HepG2 (cell line): ENCODE measurements around the gene SLC9B2. TPM values are rescaled to one million over a fixed set of nuclear protein-coding genes. Genes with fewer than 3 reads are reported as not detected.

Experiments used
- ATAC-seq: fragments of 200-7000 bp; cut with Tn5 transposase; 3 replicates; pipeline ENCODE4 v1.9.1; 2020; ENCODE audit warnings: mild to moderate bottlenecking, moderate library complexity
- BruUV-seq: library from RNA; stranded (reverse); fragments of 400-500 nt; replicated peaks from 2 replicates; lab custom pipeline; 2021; lab: Mats Ljungman, UMichigan
- CTCF ChIA-PET: fragments of 300-600 bp; formaldehyde crosslinking; extraction: SDS; loops from one replicate; lab custom pipeline; 2021; ENCODE audit warnings: low total read pairs, inconsistent platforms, low intra/inter-chr PET ratio; lab: Yijun Ruan, JAX
- POLR2A ChIA-PET: fragments of 350-600 bp; sonication (Branson Sonifier 250); formaldehyde crosslinking; loops from one replicate; lab custom pipeline; 2020; ENCODE audit warnings: antibody characterized with exemption, inconsistent platforms; lab: Yijun Ruan, JAX
- DNase-seq: peaks from one replicate; pipeline ENCODE4 v3.0.0-alpha.2; 2015; ENCODE audit warnings: low spot score
- FAIRE-seq: peaks from 3 replicates; lab custom pipeline; 2011; peaks lifted over from hg19 to GRCh38; lab: Jason Lieb, UNC
- H2AFZ ChIP-seq: one replicate; pipeline ENCODE4 v1.6.1; 2011; ENCODE audit warnings: low read length, inconsistent platforms
- H3K27ac ChIP-seq: fragments of 300-600 bp; 3 replicates; pipeline ENCODE4 v1.8.0; 2011; ENCODE audit warnings: mixed run types, mild to moderate bottlenecking, mixed read lengths, low read length, inconsistent platforms; ENCODE audit not compliant: insufficient read depth; ENCODE audit errors: extremely low read length
- H3K27me3 ChIP-seq, 2 experiments: fragments of 200-600 bp in 1 of 2; 2 replicates in 1 of 2; 3 replicates in 1 of 2; pipeline versions ENCODE4 v1.6.0 to v1.8.0; 2011; ENCODE audit warnings: low read length in 2 of 2, mild to moderate bottlenecking in 2 of 2, moderate library complexity in 2 of 2, inconsistent platforms in 1 of 2; ENCODE audit not compliant: insufficient read depth in 2 of 2, control insufficient read depth in 1 of 2
- H3K36me3 ChIP-seq, 2 experiments: fragments of 200-600 bp in 1 of 2; replicated peaks in 1 of 2; 2 replicates in 1 of 2; 3 replicates in 1 of 2; pipeline versions ENCODE4 v1.5.1 to v1.8.0; 2011; ENCODE audit warnings: low read length in 2 of 2, inconsistent platforms in 1 of 2; ENCODE audit not compliant: insufficient read depth in 2 of 2, control insufficient read depth in 1 of 2
- H3K4me1 ChIP-seq: 2 replicates; pipeline ENCODE4 v1.5.1; 2012; ENCODE audit warnings: low read length, inconsistent platforms; ENCODE audit not compliant: insufficient read depth
- H3K4me2 ChIP-seq: 2 replicates; pipeline ENCODE4 v1.6.0; 2011; ENCODE audit warnings: low read depth, low read length, inconsistent platforms
- H3K4me3 ChIP-seq, 3 experiments: fragments of 200-600 bp in 1 of 3; sonication (generic), shearing (Covaris generic) in 1 of 3; replicated peaks in 1 of 3; 2 replicates each; pipeline ENCODE4 v1.5.1; 2011 to 2016; ENCODE audit warnings: low read length in 3 of 3, inconsistent platforms in 2 of 3, low read depth in 2 of 3, mild to moderate bottlenecking in 2 of 3, control low read depth in 1 of 3, mixed read lengths in 1 of 3; ENCODE audit not compliant: insufficient read depth in 1 of 3
- H3K79me2 ChIP-seq: one replicate; pipeline ENCODE4 v1.6.1; 2011; ENCODE audit warnings: low read length, inconsistent platforms; ENCODE audit not compliant: insufficient read depth
- H3K9ac ChIP-seq: 2 replicates; pipeline ENCODE4 v1.6.0; 2011; ENCODE audit warnings: mild to moderate bottlenecking, low read depth, low read length, inconsistent platforms; ENCODE audit not compliant: insufficient read depth
- H3K9me3 ChIP-seq: 2 replicates; pipeline ENCODE4 v1.5.1; 2012; ENCODE audit warnings: mild to moderate bottlenecking, low read length
- H4K20me1 ChIP-seq: 2 replicates; pipeline ENCODE4 v1.6.0; 2011; ENCODE audit warnings: inconsistent platforms, mild to moderate bottlenecking, low read length, moderate library complexity; ENCODE audit not compliant: insufficient read depth
- AHR ChIP-seq: IDR thresholded peaks from 2 replicates; pipeline ENCODE4 v1.6.1; 2018; ENCODE audit warnings: missing genetic modification reagents, missing compliant biosample characterization
- ARHGAP35 ChIP-seq: sonication (generic); formaldehyde crosslinking; IDR thresholded peaks from 2 replicates; pipeline ENCODE4 v1.9.0; 2022; ENCODE audit warnings: mild to moderate bottlenecking, inconsistent platforms, moderate library complexity, missing genetic modification reagents, borderline replicate concordance
- HOXA5 ChIP-seq: sonication (generic); formaldehyde crosslinking; IDR thresholded peaks from 2 replicates; pipeline ENCODE4 v1.4.0; 2020; ENCODE audit warnings: missing genetic modification reagents
- KMT2B ChIP-seq: IDR thresholded peaks from 2 replicates; pipeline ENCODE4 v1.6.1; 2016; ENCODE audit warnings: missing genetic modification reagents, missing compliant biosample characterization
- MBD4 ChIP-seq: IDR thresholded peaks from 2 replicates; pipeline ENCODE4 v1.6.1; 2012; ENCODE audit warnings: low read length, inconsistent platforms, borderline replicate concordance
- NBN ChIP-seq: fragments of 450-650 bp; conservative IDR thresholded peaks from 2 replicates; pipeline ENCODE4 v1.6.1; 2017
- NR2F1 ChIP-seq, 2 experiments: fragments of 450-650 bp in 1 of 2; formaldehyde crosslinking in 1 of 2; IDR thresholded peaks; 2 replicates each; pipeline versions ENCODE4 v1.5.0 to v1.6.1; 2016 to 2020; ENCODE audit warnings: mild to moderate bottlenecking in 1 of 2, missing compliant biosample characterization in 1 of 2, missing genetic modification reagents in 1 of 2, moderate library complexity in 1 of 2
- PHF5A ChIP-seq: IDR thresholded peaks from one replicate; pipeline ENCODE4 v1.6.1; 2018; ENCODE audit warnings: low read depth, missing genetic modification reagents; ENCODE audit not compliant: unreplicated experiment
- TEAD2 ChIP-seq: sonication (generic); formaldehyde crosslinking; IDR thresholded peaks from 2 replicates; pipeline ENCODE4 v1.9.0; 2021; ENCODE audit warnings: missing genetic modification reagents
- TRAFD1 ChIP-seq: sonication (generic); formaldehyde crosslinking; IDR thresholded peaks from 2 replicates; pipeline ENCODE4 v1.5.1; 2020; ENCODE audit warnings: missing genetic modification reagents, mild to moderate bottlenecking, borderline replicate concordance
- ZNF101 ChIP-seq: sonication (generic); formaldehyde crosslinking; IDR thresholded peaks from 2 replicates; pipeline ENCODE4 v1.4.0; 2020; ENCODE audit warnings: mild to moderate bottlenecking, low read depth, missing genetic modification reagents, borderline replicate concordance
- ZNF17 ChIP-seq: sonication (generic); formaldehyde crosslinking; IDR thresholded peaks from 2 replicates; pipeline ENCODE4 v1.5.0; 2020; ENCODE audit warnings: mild to moderate bottlenecking, missing genetic modification reagents
- ZNF317 ChIP-seq: sonication (generic); formaldehyde crosslinking; IDR thresholded peaks from 2 replicates; pipeline ENCODE4 v1.5.0; 2020; ENCODE audit warnings: mild to moderate bottlenecking, missing genetic modification reagents
- ZNF562 ChIP-seq: sonication (generic); formaldehyde crosslinking; IDR thresholded peaks from 2 replicates; pipeline ENCODE4 v1.8.0; 2022; ENCODE audit warnings: missing genetic modification reagents, borderline replicate concordance
- WGBS: methylation state at CpG from one replicate; pipeline ENCODE4 v1.1.6; 2017; ENCODE audit warnings: low lambda C conversion rate; 5-methylcytosine and 5-hydroxymethylcytosine counted together
- in situ Hi-C: cut with HindIII; loops from 2 replicates; pipeline ENCODE4 v1.10.0; 2017; ENCODE audit warnings: low pct_unique_long_range_greater_than_20kb; ENCODE audit not compliant: extremely low pct_ligation_motif_present
- intact Hi-C: fragments of 100-400 bp; cut with micrococcal nuclease; formaldehyde crosslinking; loops from one replicate; pipeline ENCODE4 v1.10.0; 2022; ENCODE audit not compliant: unreplicated experiment
- polyA plus RNA-seq, 8 experiments: library from polyadenylated mRNA; depleted of rRNA in 3 of 8; stranded (reverse) in 7 of 8; unstranded in 1 of 8; fragments of >200 nt; fragmentation: Illumina TruSeq in 4 of 8; extraction: Trizol in 4 of 8; gene quantifications; 2 replicates each; pipeline versions ENCODE4 v1.2.1 to v1.2.3, GENCODE V29; 2011 to 2016; ENCODE audit warnings: low read depth in 4 of 8, missing spikeins in 1 of 8, mixed read lengths in 1 of 8; ENCODE audit not compliant: insufficient read depth in 1 of 8
- total RNA-seq, 5 experiments: library from RNA; depleted of rRNA; stranded (reverse); fragments of >200 nt; fragmentation: Illumina TruSeq; extraction: Trizol; gene quantifications; 2 replicates each; pipeline ENCODE4 v1.2.3, GENCODE V29; 2016; ENCODE audit warnings: low read depth in 1 of 5
- TF ChIP-seq, protein P1 (sequence below): IDR thresholded peaks from 2 replicates; pipeline ENCODE4 v1.6.1; 2012; ENCODE audit warnings: inconsistent platforms
- TF ChIP-seq, protein P2 (sequence below), 2 experiments: sonication (generic) in 1 of 2; formaldehyde crosslinking in 1 of 2; IDR thresholded peaks; 2 replicates each; pipeline versions ENCODE4 v1.5.1 to v1.6.1; 2011 to 2020; ENCODE audit warnings: borderline replicate concordance in 1 of 2, low read depth in 1 of 2, low read length in 1 of 2, mild to moderate bottlenecking in 1 of 2, missing genetic modification reagents in 1 of 2, moderate library complexity in 1 of 2

SLC9B2 gene
- total and polyA plus RNA-seq, 2 of the 13 experiments (the other 11 are each of a cell fraction or from before 2014, with no cell fraction given), result 23.5 to 38.5 TPM

GRCh38 chr4:103075894-103076746 lies 441 bp downstream of the SLC9B2 start (continued):
- TF ChIP-seq TEAD2 (CRISPR knock-in tag), result no peak
- TF ChIP-seq ARHGAP35 (CRISPR knock-in tag), result peak; percentile 69; the same call in 1 of the 2 replicates
- TF ChIP-seq NBN, result no peak
- no peak for TF ChIP-seq TRAFD1 (CRISPR knock-in tag)
- TF ChIP-seq, protein P1, sequence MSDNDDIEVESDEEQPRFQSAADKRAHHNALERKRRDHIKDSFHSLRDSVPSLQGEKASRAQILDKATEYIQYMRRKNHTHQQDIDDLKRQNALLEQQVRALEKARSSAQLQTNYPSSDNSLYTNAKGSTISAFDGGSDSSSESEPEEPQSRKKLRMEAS, result peak; percentile 80; the same call in 1 of the 2 replicates

GRCh38 chr4:103075435-103075893 lies 1.1 kb downstream of the SLC9B2 start:
- DNase-seq (peak; percentile 96), FAIRE-seq (peak; percentile 80), ATAC-seq (peak; percentile 90)
- Histone ChIP-seq H3K36me3 (peaks cover 0 to 9% of the 10 kb centered on the region in 2 experiments; a peak in 1 of 5 replicates), H3K27ac (peak overlapping the region; percentile 90), H3K9ac (peak overlapping the region; percentile 98), H3K27me3 (no peaks in the 10 kb centered on the region; a peak in 1 of 5 replicates), H4K20me1 (peaks cover 14% of the 10 kb centered on the region; the same call in 1 of the 2 replicates), H2AFZ (no peak overlapping the region), H3K9me3 (no peaks in the 10 kb centered on the region), H3K4me2 (peak overlapping the region; percentile 82), H3K4me1 (peaks cover 45% of the 10 kb centered on the region), H3K79me2 (peaks cover 48% of the 10 kb centered on the region), H3K4me3 (peak overlapping the region; percentile 81 to 90 (median 87))
- intact Hi-C loops (loop anchor here (5.0 kb wide), 1 partner anchor 633 kb away; no protein-coding TSS in a partner anchor), in situ Hi-C loops (no loop called here)
- ChIA-PET POLR2A (interaction anchor here (0.8 to 3.3 kb wide), 8 partner anchors 15 to 575 kb away, joined by 3 to 23 read pairs (median 4); partner anchors contain the start of genes BDH2, CISD2, NFKB1 and UBE2D3), CTCF (no interaction called here)
- WGBS, result 2% methylated on average over 4 of the region's 4 CpGs
- BruUV-seq, result TSS peak; percentile 61
- no peak for TF ChIP-seq ZNF101 (CRISPR knock-in tag)
- TF ChIP-seq, protein P2, sequence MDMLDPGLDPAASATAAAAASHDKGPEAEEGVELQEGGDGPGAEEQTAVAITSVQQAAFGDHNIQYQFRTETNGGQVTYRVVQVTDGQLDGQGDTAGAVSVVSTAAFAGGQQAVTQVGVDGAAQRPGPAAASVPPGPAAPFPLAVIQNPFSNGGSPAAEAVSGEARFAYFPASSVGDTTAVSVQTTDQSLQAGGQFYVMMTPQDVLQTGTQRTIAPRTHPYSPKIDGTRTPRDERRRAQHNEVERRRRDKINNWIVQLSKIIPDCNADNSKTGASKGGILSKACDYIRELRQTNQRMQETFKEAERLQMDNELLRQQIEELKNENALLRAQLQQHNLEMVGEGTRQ (IDR thresholded peaks at IDR 0.05; ENCODE audit: low read depth, low read length), result peak; percentile 75
- TF ChIP-seq, protein P2 (CRISPR knock-in tag; IDR thresholded peaks at IDR 0.05; ENCODE audit: borderline replicate concordance), result peak; percentile 77; the same call in 1 of the 2 replicates
- no peak for TF ChIP-seq AHR (CRISPR knock-in tag)
- TF ChIP-seq HOXA5, result 0 out of 2 replicates have a peak, but pooled peaks have one; percentile 66
- 0 out of 2 replicates have a peak, but pooled peaks have one; percentile 18 for TF ChIP-seq MBD4
- no peak for TF ChIP-seq ZNF562 (CRISPR knock-in tag)
- TF ChIP-seq ZNF17, result no peak
- peak in 1 of 2 experiments; percentile 28; a peak in 1 of 4 replicates for TF ChIP-seq NR2F1 (CRISPR knock-in tag; IDR thresholded peaks at IDR 0.05)
- TF ChIP-seq ZNF317, result peak; percentile 70; the same call in 1 of the 2 replicates
- 0 out of 2 replicates have a peak, but pooled peaks have one; percentile 15 for TF ChIP-seq KMT2B (CRISPR knock-in tag)
- peak; percentile 73 for TF ChIP-seq PHF5A
